WTC11 (cell line): ENCODE data around the gene OPCML.

Experiments used
- CREB1 ChIP-seq: sonication (generic); formaldehyde crosslinking; IDR thresholded peaks from 2 replicates; pipeline ENCODE4 v1.8.0; 2023; ENCODE audit warnings: mild to moderate bottlenecking, missing genetic modification reagents
- ETV6 ChIP-seq: sonication (generic); formaldehyde crosslinking; IDR thresholded peaks from 2 replicates; pipeline ENCODE4 v1.8.1; 2022; ENCODE audit warnings: mild to moderate bottlenecking, missing genetic modification reagents
- NFE2L1 ChIP-seq: sonication (generic); formaldehyde crosslinking; IDR thresholded peaks from 2 replicates; pipeline ENCODE4 v1.8.1; 2023; ENCODE audit warnings: missing genetic modification reagents
- SP1 ChIP-seq: sonication (generic); formaldehyde crosslinking; conservative IDR thresholded peaks from 2 replicates; pipeline ENCODE4 v1.8.1; 2022; ENCODE audit warnings: missing genetic modification reagents
- ZNF263 ChIP-seq: sonication (generic); formaldehyde crosslinking; IDR thresholded peaks from 2 replicates; pipeline ENCODE4 v1.8.1; 2022; ENCODE audit warnings: low read depth, mild to moderate bottlenecking, moderate library complexity, missing genetic modification reagents
- ZNF396 ChIP-seq: fragments of 250-450 bp; sonication (Bioruptor Pico); IDR thresholded peaks from 2 replicates; pipeline ENCODE4 v1.8.0; 2021; ENCODE audit warnings: mild to moderate bottlenecking, moderate library complexity, borderline replicate concordance
- TF ChIP-seq, protein P1 (sequence below): fragments of 200-600 bp; IDR thresholded peaks from 2 replicates; pipeline ENCODE4 v1.8.0; 2022; ENCODE audit warnings: antibody characterized with exemption
- TF ChIP-seq, protein P2 (sequence below): sonication (generic); formaldehyde crosslinking; IDR thresholded peaks from 2 replicates; pipeline ENCODE4 v1.8.0; 2022; ENCODE audit warnings: mild to moderate bottlenecking, missing genetic modification reagents
- TF ChIP-seq, protein P3 (sequence below): sonication (generic); formaldehyde crosslinking; IDR thresholded peaks from 2 replicates; pipeline ENCODE4 v1.8.1; 2023; ENCODE audit warnings: mild to moderate bottlenecking, missing genetic modification reagents, moderate library complexity
- TF ChIP-seq, protein P4 (sequence below): sonication (generic); formaldehyde crosslinking; IDR thresholded peaks from 2 replicates; pipeline ENCODE4 v1.8.1; 2022; ENCODE audit warnings: missing genetic modification reagents, borderline replicate concordance
- TF ChIP-seq, protein P5 (sequence below): sonication (generic); formaldehyde crosslinking; IDR thresholded peaks from 2 replicates; pipeline ENCODE4 v1.8.1; 2023; ENCODE audit warnings: mild to moderate bottlenecking, missing genetic modification reagents

DNA sequence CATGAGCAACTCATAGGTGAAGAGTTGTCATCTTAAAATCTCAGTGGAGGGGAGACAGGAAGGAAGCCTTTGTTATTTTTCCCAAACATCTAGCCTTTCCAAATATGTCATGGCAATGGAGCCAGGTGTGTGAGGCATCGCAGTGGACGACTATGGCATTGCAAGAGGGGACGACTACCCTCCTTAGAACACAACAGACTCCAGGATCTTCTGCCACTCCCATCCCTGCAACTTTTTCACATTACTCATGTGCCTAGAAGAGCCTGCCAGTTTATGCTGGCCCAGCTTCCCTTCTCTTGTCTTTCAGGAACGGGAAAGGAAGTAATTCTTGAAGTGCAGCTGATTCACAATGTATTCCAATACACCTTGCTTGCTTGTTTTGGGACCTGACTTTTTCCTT is 1008.4 kb downstream of the OPCML start:
- TF ChIP-seq CREB1 (CRISPR knock-in tag) (no peak), ZNF263 (no peak), ETV6 (CRISPR knock-in tag) (no peak), NFE2L1 (CRISPR knock-in tag) (no peak), SP1 (CRISPR knock-in tag) (no peak), ZNF396 (CRISPR knock-in tag) (no peak)
- TF ChIP-seq, protein P1, sequence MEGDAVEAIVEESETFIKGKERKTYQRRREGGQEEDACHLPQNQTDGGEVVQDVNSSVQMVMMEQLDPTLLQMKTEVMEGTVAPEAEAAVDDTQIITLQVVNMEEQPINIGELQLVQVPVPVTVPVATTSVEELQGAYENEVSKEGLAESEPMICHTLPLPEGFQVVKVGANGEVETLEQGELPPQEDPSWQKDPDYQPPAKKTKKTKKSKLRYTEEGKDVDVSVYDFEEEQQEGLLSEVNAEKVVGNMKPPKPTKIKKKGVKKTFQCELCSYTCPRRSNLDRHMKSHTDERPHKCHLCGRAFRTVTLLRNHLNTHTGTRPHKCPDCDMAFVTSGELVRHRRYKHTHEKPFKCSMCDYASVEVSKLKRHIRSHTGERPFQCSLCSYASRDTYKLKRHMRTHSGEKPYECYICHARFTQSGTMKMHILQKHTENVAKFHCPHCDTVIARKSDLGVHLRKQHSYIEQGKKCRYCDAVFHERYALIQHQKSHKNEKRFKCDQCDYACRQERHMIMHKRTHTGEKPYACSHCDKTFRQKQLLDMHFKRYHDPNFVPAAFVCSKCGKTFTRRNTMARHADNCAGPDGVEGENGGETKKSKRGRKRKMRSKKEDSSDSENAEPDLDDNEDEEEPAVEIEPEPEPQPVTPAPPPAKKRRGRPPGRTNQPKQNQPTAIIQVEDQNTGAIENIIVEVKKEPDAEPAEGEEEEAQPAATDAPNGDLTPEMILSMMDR, result no peak
- TF ChIP-seq, protein P2, sequence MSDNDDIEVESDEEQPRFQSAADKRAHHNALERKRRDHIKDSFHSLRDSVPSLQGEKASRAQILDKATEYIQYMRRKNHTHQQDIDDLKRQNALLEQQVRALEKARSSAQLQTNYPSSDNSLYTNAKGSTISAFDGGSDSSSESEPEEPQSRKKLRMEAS, result no peak
- TF ChIP-seq, protein P3, sequence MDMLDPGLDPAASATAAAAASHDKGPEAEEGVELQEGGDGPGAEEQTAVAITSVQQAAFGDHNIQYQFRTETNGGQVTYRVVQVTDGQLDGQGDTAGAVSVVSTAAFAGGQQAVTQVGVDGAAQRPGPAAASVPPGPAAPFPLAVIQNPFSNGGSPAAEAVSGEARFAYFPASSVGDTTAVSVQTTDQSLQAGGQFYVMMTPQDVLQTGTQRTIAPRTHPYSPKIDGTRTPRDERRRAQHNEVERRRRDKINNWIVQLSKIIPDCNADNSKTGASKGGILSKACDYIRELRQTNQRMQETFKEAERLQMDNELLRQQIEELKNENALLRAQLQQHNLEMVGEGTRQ (CRISPR knock-in tag), result no peak
- TF ChIP-seq, protein P4, sequence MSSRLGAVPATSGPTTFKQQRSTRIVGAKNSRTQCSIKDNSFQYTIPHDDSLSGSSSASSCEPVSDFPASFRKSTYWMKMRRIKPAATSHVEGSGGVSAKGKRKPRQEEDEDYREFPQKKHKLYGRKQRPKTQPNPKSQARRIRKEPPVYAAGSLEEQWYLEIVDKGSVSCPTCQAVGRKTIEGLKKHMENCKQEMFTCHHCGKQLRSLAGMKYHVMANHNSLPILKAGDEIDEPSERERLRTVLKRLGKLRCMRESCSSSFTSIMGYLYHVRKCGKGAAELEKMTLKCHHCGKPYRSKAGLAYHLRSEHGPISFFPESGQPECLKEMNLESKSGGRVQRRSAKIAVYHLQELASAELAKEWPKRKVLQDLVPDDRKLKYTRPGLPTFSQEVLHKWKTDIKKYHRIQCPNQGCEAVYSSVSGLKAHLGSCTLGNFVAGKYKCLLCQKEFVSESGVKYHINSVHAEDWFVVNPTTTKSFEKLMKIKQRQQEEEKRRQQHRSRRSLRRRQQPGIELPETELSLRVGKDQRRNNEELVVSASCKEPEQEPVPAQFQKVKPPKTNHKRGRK (CRISPR knock-in tag), result no peak
- TF ChIP-seq, protein P5, sequence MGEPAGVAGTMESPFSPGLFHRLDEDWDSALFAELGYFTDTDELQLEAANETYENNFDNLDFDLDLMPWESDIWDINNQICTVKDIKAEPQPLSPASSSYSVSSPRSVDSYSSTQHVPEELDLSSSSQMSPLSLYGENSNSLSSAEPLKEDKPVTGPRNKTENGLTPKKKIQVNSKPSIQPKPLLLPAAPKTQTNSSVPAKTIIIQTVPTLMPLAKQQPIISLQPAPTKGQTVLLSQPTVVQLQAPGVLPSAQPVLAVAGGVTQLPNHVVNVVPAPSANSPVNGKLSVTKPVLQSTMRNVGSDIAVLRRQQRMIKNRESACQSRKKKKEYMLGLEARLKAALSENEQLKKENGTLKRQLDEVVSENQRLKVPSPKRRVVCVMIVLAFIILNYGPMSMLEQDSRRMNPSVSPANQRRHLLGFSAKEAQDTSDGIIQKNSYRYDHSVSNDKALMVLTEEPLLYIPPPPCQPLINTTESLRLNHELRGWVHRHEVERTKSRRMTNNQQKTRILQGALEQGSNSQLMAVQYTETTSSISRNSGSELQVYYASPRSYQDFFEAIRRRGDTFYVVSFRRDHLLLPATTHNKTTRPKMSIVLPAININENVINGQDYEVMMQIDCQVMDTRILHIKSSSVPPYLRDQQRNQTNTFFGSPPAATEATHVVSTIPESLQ (CRISPR knock-in tag), result no peak
